ENCODE data around the gene RAD50.

- TF ChIP-seq CTCF (IDR thresholded peaks at IDR 0.05; ENCODE audit: low read length) (no peak), EZH2 (optimal IDR thresholded peaks at IDR 0.05; ENCODE audit: low read depth, low read length) (no peak)
Observed at GRCh38 chr5:132655821-132656773, 99.3 kb downstream of the RAD50 start.
